Muscle layer of colon (tissue), 2 donors: Measurements from ENCODE around the gene ZNF460.
A peak's percentile ranks its signal among the peaks of the same experiment; 100 is the strongest.
"Not testable (repeated sequence)": the region's sequence is repeated elsewhere in the genome, so short reads cannot be mapped to it uniquely, and the experiment has no call there.

Experiments used
- H3K27ac ChIP-seq: one replicate; pipeline ENCODE4 v1.7.0; 2013; ENCODE audit warnings: low read depth, mild to moderate bottlenecking, low read length, moderate library complexity
- H3K27me3 ChIP-seq, 2 donors: one replicate each; pipeline ENCODE4 v1.7.0; 2013; ENCODE audit warnings: low read length in 2 of 2, mild to moderate bottlenecking in 2 of 2; ENCODE audit not compliant: insufficient read depth in 2 of 2, control insufficient read depth in 1 of 2
- H3K36me3 ChIP-seq: one replicate; pipeline ENCODE4 v1.7.0; 2013; ENCODE audit warnings: mild to moderate bottlenecking, low read length; ENCODE audit not compliant: insufficient read depth
- H3K4me1 ChIP-seq: one replicate; pipeline ENCODE4 v1.7.0; 2013; ENCODE audit warnings: mild to moderate bottlenecking, low read length; ENCODE audit not compliant: insufficient read depth
- H3K4me3 ChIP-seq, 2 donors: one replicate each; pipeline ENCODE4 v1.7.0; 2013; ENCODE audit warnings: low read length in 2 of 2, low read depth in 1 of 2, mild to moderate bottlenecking in 1 of 2, moderate library complexity in 1 of 2
- H3K9ac ChIP-seq: one replicate; pipeline ENCODE4 v1.7.0; 2013; ENCODE audit warnings: low read length
- H3K9me3 ChIP-seq: one replicate; pipeline ENCODE4 v1.7.0; 2013; ENCODE audit warnings: mild to moderate bottlenecking, low read length
- donor health status: abdominal sarcoma.
- donor health status: Adenocarcinoma of cecum.

ZNF460 gene

GRCh38 chr19:57249329-57249728, 31.0 kb upstream of the ZNF460 start:
- peaks cover 7% of the 10 kb centered on the region for H3K9me3 ChIP-seq
- no peaks in the 10 kb centered on the region for H3K27me3 ChIP-seq
- no peaks in the 10 kb centered on the region for H3K4me1 ChIP-seq
- no peak overlapping the region for H3K4me3 ChIP-seq
- H3K9ac ChIP-seq, result no peak overlapping the region
- peaks cover 66% of the 10 kb centered on the region for H3K36me3 ChIP-seq
- H3K27ac ChIP-seq, result no peak overlapping the region

- not testable (repeated sequence) for H3K4me3 ChIP-seq, H3K9me3 ChIP-seq, H3K27ac ChIP-seq, H3K9ac ChIP-seq, H3K27me3 ChIP-seq, H3K4me1 ChIP-seq
- peaks cover 45% of the 10 kb centered on the region for H3K36me3 ChIP-seq
Observed at GRCh38 chr19:57253767-57254166, 26.5 kb upstream of the ZNF460 start.

- peaks cover 12% of the 10 kb centered on the region for H3K36me3 ChIP-seq
- no peaks in the 10 kb centered on the region for H3K9me3 ChIP-seq
- H3K4me3 ChIP-seq, result peak overlapping the region in 1 of 2 donors; percentile 5
Observed at GRCh38 chr19:57262044-57262443, 18.2 kb upstream of the ZNF460 start.

GRCh38 chr19:57263244-57263741, 17.0 kb upstream of the ZNF460 start:
- Histone ChIP-seq H3K9me3 (no peaks in the 10 kb centered on the region), H3K9ac (no peak overlapping the region), H3K4me3 (no peak overlapping the region), H3K4me1 (no peaks in the 10 kb centered on the region), H3K36me3 (peaks cover 12% of the 10 kb centered on the region), H3K27ac (no peak overlapping the region), H3K27me3 (no peaks in the 10 kb centered on the region)

More at GRCh38 chr19:57262044-57262443, 18.2 kb upstream of the ZNF460 start:
- H3K9ac ChIP-seq, result no peak overlapping the region
- H3K4me1 ChIP-seq, result no peaks in the 10 kb centered on the region
- no peaks in the 10 kb centered on the region for H3K27me3 ChIP-seq
- H3K27ac ChIP-seq, result no peak overlapping the region

- H3K4me1 ChIP-seq, result no peaks in the 10 kb centered on the region
- H3K27ac ChIP-seq, result no peak overlapping the region
- no peak overlapping the region for H3K4me3 ChIP-seq
- H3K9ac ChIP-seq, result no peak overlapping the region
- H3K27me3 ChIP-seq, result no peaks in the 10 kb centered on the region
- H3K36me3 ChIP-seq, result peaks cover under 1% of the 10 kb centered on the region
- no peaks in the 10 kb centered on the region for H3K9me3 ChIP-seq
Observed at GRCh38 chr19:57267291-57267690, 13.0 kb upstream of the ZNF460 start.

GRCh38 chr19:57269515-57270250, 10.6 kb upstream of the ZNF460 start:
- Histone ChIP-seq H3K9ac (no peak overlapping the region), H3K36me3 (no peaks in the 10 kb centered on the region), H3K4me3 (no peak overlapping the region), H3K4me1 (no peaks in the 10 kb centered on the region), H3K27ac (no peak overlapping the region), H3K27me3 (no peaks in the 10 kb centered on the region), H3K9me3 (no peaks in the 10 kb centered on the region)

DNA sequence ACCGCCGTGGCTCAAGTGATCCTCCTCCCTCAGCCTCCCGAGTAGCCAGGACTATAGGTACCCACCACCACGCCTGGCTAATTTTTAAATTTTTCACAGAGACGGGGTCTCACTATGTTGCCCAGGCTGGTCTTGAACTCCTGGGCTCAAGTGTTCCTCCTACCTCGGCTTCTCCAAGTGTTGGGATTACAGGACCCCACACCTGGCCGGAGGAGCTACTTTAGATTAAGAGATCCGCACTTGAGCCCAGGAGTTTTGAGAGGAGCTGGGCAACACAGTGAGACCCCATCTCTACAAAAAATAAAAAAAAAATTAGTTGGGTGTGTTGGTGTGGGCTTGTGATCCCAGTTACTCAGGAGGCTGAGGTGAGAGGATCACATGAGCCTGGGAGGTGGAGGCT, 9.0 kb upstream of the ZNF460 start:
- no peak overlapping the region for H3K27ac ChIP-seq
- H3K9ac ChIP-seq, result no peak overlapping the region
- no peaks in the 10 kb centered on the region for H3K4me1 ChIP-seq
- H3K4me3 ChIP-seq, result no peak overlapping the region
- no peaks in the 10 kb centered on the region for H3K27me3 ChIP-seq
- H3K36me3 ChIP-seq, result no peaks in the 10 kb centered on the region
- no peaks in the 10 kb centered on the region for H3K9me3 ChIP-seq

DNA sequence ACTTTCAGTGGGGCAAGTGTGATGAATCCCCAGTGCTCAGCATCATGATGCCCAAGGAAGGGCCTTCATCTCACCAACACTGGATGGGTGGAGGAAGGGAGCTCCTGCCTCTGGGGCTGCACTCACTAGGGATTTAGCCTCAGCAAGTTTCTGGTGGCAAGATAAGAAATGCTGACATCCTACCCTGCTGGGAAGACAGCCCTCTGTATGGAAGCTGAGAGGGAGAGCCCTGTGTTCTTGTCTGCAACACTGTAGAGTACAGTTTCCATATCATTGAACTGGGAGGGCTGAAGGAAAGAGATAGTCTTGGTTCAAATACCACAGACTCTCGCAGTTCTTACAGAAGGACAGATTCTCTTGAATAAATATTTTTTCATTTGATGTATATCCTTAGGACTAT, 7.3 kb upstream of the ZNF460 start:
- no peaks in the 10 kb centered on the region for H3K36me3 ChIP-seq
- no peaks in the 10 kb centered on the region for H3K4me1 ChIP-seq
- H3K4me3 ChIP-seq, result no peak overlapping the region
- no peaks in the 10 kb centered on the region for H3K27me3 ChIP-seq
- no peaks in the 10 kb centered on the region for H3K9me3 ChIP-seq
- no peak overlapping the region for H3K9ac ChIP-seq
- H3K27ac ChIP-seq, result no peak overlapping the region

GRCh38 chr19:57276430-57276829, 3.9 kb upstream of the ZNF460 start:
- Histone ChIP-seq H3K27me3 (no peaks in the 10 kb centered on the region), H3K9ac (no peak overlapping the region), H3K27ac (no peak overlapping the region), H3K4me1 (peaks cover 5% of the 10 kb centered on the region), H3K4me3 (no peak overlapping the region), H3K9me3 (no peaks in the 10 kb centered on the region), H3K36me3 (no peaks in the 10 kb centered on the region)

- not testable (repeated sequence) for H3K27me3 ChIP-seq, H3K9ac ChIP-seq, H3K36me3 ChIP-seq, H3K4me3 ChIP-seq, H3K27ac ChIP-seq, H3K9me3 ChIP-seq
- H3K4me1 ChIP-seq, result peaks cover 17% of the 10 kb centered on the region
Observed at GRCh38 chr19:57278481-57278880, 1.8 kb upstream of the ZNF460 start.

DNA sequence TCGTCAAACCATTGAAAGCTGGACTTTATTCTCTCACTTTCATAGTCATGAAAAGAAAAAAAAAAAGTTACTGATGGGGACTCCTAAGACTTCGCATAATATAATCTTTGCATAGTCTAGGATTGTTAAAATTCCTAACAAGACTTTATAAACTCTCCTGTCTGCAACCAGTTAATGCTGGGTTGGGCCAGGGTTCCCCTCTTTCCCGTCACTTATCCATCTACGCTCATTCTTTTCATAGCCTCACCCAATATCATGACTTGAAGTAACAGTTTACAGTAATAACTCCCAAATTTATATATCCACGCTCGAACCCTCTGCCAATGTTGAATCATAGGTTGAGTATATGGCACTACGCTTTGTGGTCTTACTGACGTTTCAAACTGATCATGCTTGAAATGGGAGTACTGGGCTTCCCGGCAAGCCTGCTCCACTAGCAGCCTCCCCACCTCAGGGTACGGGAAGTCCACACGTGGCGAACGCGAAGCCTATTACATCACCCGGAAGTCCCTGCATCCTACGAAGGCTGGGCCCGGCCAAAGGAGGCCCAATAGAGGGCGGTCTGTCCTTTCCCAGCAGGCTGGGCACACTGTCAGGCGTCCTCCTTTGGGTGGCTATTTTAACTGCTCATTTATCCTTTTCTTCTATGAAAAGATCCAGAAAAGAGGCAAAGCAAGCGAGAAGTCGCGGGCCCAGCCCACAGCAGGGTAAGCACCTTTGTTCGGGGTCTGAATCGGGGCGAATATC, 694 bp upstream of the ZNF460 start:
- Histone ChIP-seq H3K9ac (peak overlapping the region; percentile 85), H3K27me3 (no peaks in the 10 kb centered on the region), H3K36me3 (peaks cover 4% of the 10 kb centered on the region), H3K27ac (peak overlapping the region; percentile 86), H3K9me3 (no peaks in the 10 kb centered on the region), H3K4me3 (peak overlapping the region; percentile 70 to 74), H3K4me1 (peaks cover 17% of the 10 kb centered on the region)
